Smooth muscle cell (in vitro differentiated cells): ENCODE results near the gene IGF2BP1. TPM values are rescaled to one million over a fixed set of nuclear protein-coding genes. Genes with fewer than 3 reads are reported as not detected.

Source experiments
- DNase-seq: peaks from one replicate; lab custom pipeline; 2025; ENCODE audit not compliant: unreplicated experiment; lab: John Stamatoyannopoulos, UW
- H2AFZ ChIP-seq: fragments of 200-600 bp; sonication (generic); 2 replicates; pipeline ENCODE4 v1.6.0; 2016; ENCODE audit warnings: antibody characterized with exemption, low read depth, mild to moderate bottlenecking
- H3F3A ChIP-seq: fragments of 200-600 bp; sonication (generic); 2 replicates; pipeline ENCODE4 v1.6.0; 2017; ENCODE audit warnings: antibody characterized with exemption, low read depth
- H3K27ac ChIP-seq: fragments of 200-600 bp; sonication (generic); 2 replicates; pipeline ENCODE4 v1.5.1; 2016; ENCODE audit warnings: low read depth, mild to moderate bottlenecking
- H3K27me3 ChIP-seq: fragments of 200-600 bp; sonication (generic); 2 replicates; pipeline ENCODE4 v1.6.1; 2016; ENCODE audit warnings: low read depth, mild to moderate bottlenecking
- H3K36me3 ChIP-seq: fragments of 200-600 bp; sonication (generic); 2 replicates; pipeline ENCODE4 v1.5.1; 2016; ENCODE audit warnings: low read depth
- H3K4me1 ChIP-seq: fragments of 200-600 bp; sonication (generic); 2 replicates; pipeline ENCODE4 v1.5.1; 2016; ENCODE audit warnings: low read depth
- H3K4me2 ChIP-seq: fragments of 200-600 bp; sonication (generic); 2 replicates; pipeline ENCODE4 v1.6.0; 2016; ENCODE audit warnings: mild to moderate bottlenecking
- H3K4me3 ChIP-seq: fragments of 200-600 bp; sonication (generic); 2 replicates; pipeline ENCODE4 v1.5.1; 2016; ENCODE audit warnings: mild to moderate bottlenecking
- H3K79me2 ChIP-seq: fragments of 200-600 bp; sonication (generic); 2 replicates; pipeline ENCODE4 v1.6.0; 2016; ENCODE audit warnings: low read depth, mild to moderate bottlenecking
- H3K9ac ChIP-seq: fragments of 200-600 bp; sonication (generic); 2 replicates; pipeline ENCODE4 v1.6.0; 2016; ENCODE audit warnings: low read depth
- H3K9me3 ChIP-seq: fragments of 200-600 bp; sonication (generic); replicated peaks from 2 replicates; pipeline ENCODE4 v1.5.1; 2016; ENCODE audit warnings: low read depth
- H4K20me1 ChIP-seq: fragments of 200-600 bp; sonication (generic); 2 replicates; pipeline ENCODE4 v1.6.0; 2016; ENCODE audit warnings: low read depth
- CTCF ChIP-seq: fragments of 200-600 bp; sonication (generic); IDR thresholded peaks from 2 replicates; pipeline ENCODE4 v1.5.1; 2017; ENCODE audit warnings: borderline replicate concordance, mild to moderate bottlenecking, antibody characterized with exemption; ENCODE audit not compliant: insufficient read depth, poor library complexity, severe bottlenecking
- WGBS: methylation state at CpG from one replicate; pipeline ENCODE4 v1.1.7; 2016; ENCODE audit warnings: low lambda C conversion rate; 5-methylcytosine and 5-hydroxymethylcytosine counted together
- polyA plus RNA-seq: library from polyadenylated mRNA; unstranded; fragments of >200 nt; fragmentation: Nextera tagmentation; extraction: Ambion mirVana; gene quantifications from 2 replicates; pipeline ENCODE4 v1.2.1, GENCODE V29; 2016
- total RNA-seq: library from RNA; depleted of rRNA; stranded (reverse); fragments of >200 nt; gene quantifications from 2 replicates; pipeline ENCODE4 v1.2.3, GENCODE V29; 2014

The IGF2BP1 gene
- total and polyA plus RNA-seq, 2 experiments from 2014 or later: 51.4 to 54.6 TPM

GRCh38 chr17:49000943-49001342, 3.8 kb downstream of the IGF2BP1 start:
- H2AFZ ChIP-seq: no peak overlapping the region
- peaks cover 91% of the 10 kb centered on the region for H3K79me2 ChIP-seq
- TF ChIP-seq CTCF: no peak
- H3K4me1 ChIP-seq: peaks cover 45% of the 10 kb centered on the region
- peak overlapping the region; percentile 89 for H3K9ac ChIP-seq
- DNase-seq: no peak
- 0% methylated on average over 1 of the region's 1 CpG for WGBS
- no peaks in the 10 kb centered on the region for H3K9me3 ChIP-seq
- H3K27me3 ChIP-seq: no peaks in the 10 kb centered on the region
- no peaks in the 10 kb centered on the region for H3K36me3 ChIP-seq
- peak overlapping the region; percentile 95 for H3K4me2 ChIP-seq
- peaks cover 58% of the 10 kb centered on the region for H4K20me1 ChIP-seq
- peak overlapping the region; percentile 84 for H3K27ac ChIP-seq
- H3K4me3 ChIP-seq: peak overlapping the region; percentile 96
- peaks cover 6% of the 10 kb centered on the region for H3F3A ChIP-seq

GRCh38 chr17:49001671-49002070, 4.5 kb downstream of the IGF2BP1 start:
- TF ChIP-seq CTCF: no peak
- H3K79me2 ChIP-seq: peaks cover 99% of the 10 kb centered on the region
- H3K9me3 ChIP-seq: no peaks in the 10 kb centered on the region
- peak overlapping the region; percentile 89 for H3K9ac ChIP-seq
- H3K27ac ChIP-seq: peak overlapping the region; percentile 84
- H4K20me1 ChIP-seq: peaks cover 66% of the 10 kb centered on the region
- H3K4me2 ChIP-seq: peak overlapping the region; percentile 95
- peak overlapping the region; percentile 96 for H3K4me3 ChIP-seq
- H3K27me3 ChIP-seq: no peaks in the 10 kb centered on the region
- peaks cover 52% of the 10 kb centered on the region for H3K4me1 ChIP-seq
- H3F3A ChIP-seq: peaks cover 12% of the 10 kb centered on the region
- no peaks in the 10 kb centered on the region for H3K36me3 ChIP-seq
- no peak for DNase-seq
- no peak overlapping the region for H2AFZ ChIP-seq

GRCh38 chr17:49002331-49002730, 5.1 kb downstream of the IGF2BP1 start:
- H3K9me3 ChIP-seq: no peaks in the 10 kb centered on the region
- no peak overlapping the region for H2AFZ ChIP-seq
- WGBS: 15% methylated on average over 2 of the region's 2 CpGs
- no peaks in the 10 kb centered on the region for H3K27me3 ChIP-seq
- no peak for DNase-seq
- peak overlapping the region; percentile 95 for H3K4me2 ChIP-seq
- peak overlapping the region; percentile 89 for H3K9ac ChIP-seq
- no peaks in the 10 kb centered on the region for H3K36me3 ChIP-seq
- peaks cover 100% of the 10 kb centered on the region for H3K79me2 ChIP-seq
- peaks cover 52% of the 10 kb centered on the region for H3K4me1 ChIP-seq
- H3K27ac ChIP-seq: peak overlapping the region; percentile 84
- no peak for TF ChIP-seq CTCF
- peaks cover 12% of the 10 kb centered on the region for H3F3A ChIP-seq
- H4K20me1 ChIP-seq: peaks cover 72% of the 10 kb centered on the region
- H3K4me3 ChIP-seq: peak overlapping the region; percentile 96

- DNase-seq: no peak
- Histone ChIP-seq H3K27me3 (no peaks in the 10 kb centered on the region), H3K36me3 (no peaks in the 10 kb centered on the region), H2AFZ (no peak overlapping the region), H3F3A (peaks cover 12% of the 10 kb centered on the region), H3K4me1 (peaks cover 52% of the 10 kb centered on the region), H3K4me2 (peak overlapping the region; percentile 95), H4K20me1 (peaks cover 77% of the 10 kb centered on the region), H3K9me3 (no peaks in the 10 kb centered on the region), H3K27ac (peak overlapping the region; percentile 84), H3K79me2 (peaks cover 100% of the 10 kb centered on the region), H3K9ac (peak overlapping the region; percentile 89), H3K4me3 (peak overlapping the region; percentile 96)
- TF ChIP-seq CTCF: no peak
Observed at GRCh38 chr17:49002766-49003165, 5.6 kb downstream of the IGF2BP1 start.
